HG03439 (cell line): ENCODE measurements around the gene C3AR1.

ENCODE experiments used
- ATAC-seq: cut with Tn5 transposase; IDR thresholded peaks from one replicate; pipeline ENCODE4 v1.9.1; 2021; ENCODE audit warnings: mild to moderate bottlenecking, moderate library complexity; ENCODE audit not compliant: unreplicated experiment

The C3AR1 gene

GRCh38 chr12:8058506-8058905 is 7.7 kb downstream of the C3AR1 start:
- no peak for ATAC-seq

- no peak for ATAC-seq
Observed at GRCh38 chr12:8057839-8058238, 8.3 kb downstream of the C3AR1 start.

- no peak for ATAC-seq
Observed at GRCh38 chr12:8057306-8057705, 8.9 kb downstream of the C3AR1 start.

- no peak for ATAC-seq
Observed at GRCh38 chr12:8054816-8055215, 11.3 kb downstream of the C3AR1 start.

GRCh38 chr12:8052679-8053078 is 13.5 kb downstream of the C3AR1 start:
- ATAC-seq, result no peak

- no peak for ATAC-seq
Observed at GRCh38 chr12:8050600-8051250, 15.4 kb downstream of the C3AR1 start.

GRCh38 chr12:8048906-8049305 is 17.3 kb downstream of the C3AR1 start:
- ATAC-seq, result no peak

GRCh38 chr12:8047842-8048241 is 18.3 kb downstream of the C3AR1 start:
- ATAC-seq, result no peak

- ATAC-seq, result no peak
Observed at GRCh38 chr12:8045952-8046944, 19.9 kb downstream of the C3AR1 start.

GRCh38 chr12:8040791-8041190 is 25.4 kb downstream of the C3AR1 start:
- ATAC-seq, result no peak

GRCh38 chr12:8038659-8039114 is 27.5 kb downstream of the C3AR1 start:
- no peak for ATAC-seq

GRCh38 chr12:8037947-8038346 is 28.2 kb downstream of the C3AR1 start:
- no peak for ATAC-seq

- no peak for ATAC-seq
Observed at GRCh38 chr12:8037046-8037663, 29.0 kb downstream of the C3AR1 start.

- ATAC-seq, result no peak
Observed at GRCh38 chr12:8036346-8036745, 29.8 kb downstream of the C3AR1 start.

GRCh38 chr12:8035440-8036010 is 30.6 kb downstream of the C3AR1 start:
- ATAC-seq, result no peak

- ATAC-seq, result no peak
Observed at GRCh38 chr12:8034802-8035201, 31.4 kb downstream of the C3AR1 start.

- peak; percentile 29 for ATAC-seq
Observed at GRCh38 chr12:8033153-8034044, 32.8 kb downstream of the C3AR1 start.

GRCh38 chr12:8032242-8033152 is 33.7 kb downstream of the C3AR1 start, which contains the start of gene FOXJ2:
FOXJ2 (plus strand) TSS chr12:8032716; CDS start chr12:8039833, 7,117 bp downstream.
- ATAC-seq, result peak; percentile 75

GRCh38 chr12:8031872-8032241 is 34.3 kb downstream of the C3AR1 start:
- no peak for ATAC-seq
